H9 (cell line): ENCODE measurements around the gene ADARB2. TPM values are rescaled to one million over a fixed set of nuclear protein-coding genes. Genes with fewer than 3 reads are reported as not detected.

Experiments used
- DNase-seq: peaks from one replicate; pipeline ENCODE4 v3.0.0-alpha.2; 2017
- H2AFZ ChIP-seq: one replicate; pipeline ENCODE4 v1.6.1; 2013; ENCODE audit warnings: mild to moderate bottlenecking, low read length, control low read depth, moderate library complexity
- H2AK5ac ChIP-seq: 2 replicates; pipeline ENCODE4 v1.6.1; 2013; ENCODE audit warnings: low read length, control low read depth, mixed read lengths; ENCODE audit not compliant: insufficient read length
- H2BK120ac ChIP-seq: one replicate; pipeline ENCODE4 v1.6.1; 2013; ENCODE audit warnings: low read depth, mild to moderate bottlenecking, low read length, control low read depth, inconsistent platforms; ENCODE audit not compliant: poor library complexity, severe bottlenecking
- H2BK12ac ChIP-seq: 2 replicates; pipeline ENCODE4 v1.6.1; 2013; ENCODE audit warnings: low read length, control low read depth, mixed read lengths, low read depth; ENCODE audit not compliant: insufficient read length
- H2BK15ac ChIP-seq: 2 replicates; pipeline ENCODE4 v1.6.1; 2013; ENCODE audit warnings: low read depth, low read length, control low read depth
- H2BK20ac ChIP-seq: one replicate; pipeline ENCODE4 v1.6.1; 2013; ENCODE audit warnings: low read depth, mild to moderate bottlenecking, low read length, control low read depth, inconsistent platforms; ENCODE audit not compliant: poor library complexity, severe bottlenecking
- H2BK5ac ChIP-seq: 2 replicates; pipeline ENCODE4 v1.6.1; 2013; ENCODE audit warnings: low read length, control low read depth, mixed read lengths; ENCODE audit not compliant: insufficient read length
- H3K14ac ChIP-seq: 2 replicates; pipeline ENCODE4 v1.6.1; 2013; ENCODE audit warnings: low read length, control low read depth; ENCODE audit not compliant: insufficient read depth
- H3K18ac ChIP-seq: 2 replicates; pipeline ENCODE4 v1.6.1; 2013; ENCODE audit warnings: low read depth, mild to moderate bottlenecking, mixed read lengths, low read length, control low read depth; ENCODE audit not compliant: insufficient read length
- H3K23ac ChIP-seq: 2 replicates; pipeline ENCODE4 v1.6.1; 2013; ENCODE audit warnings: low read length, control low read depth, mixed read lengths, low read depth; ENCODE audit not compliant: insufficient read length
- H3K23me2 ChIP-seq: 2 replicates; pipeline ENCODE4 v1.6.1; 2013; ENCODE audit warnings: low read depth, mild to moderate bottlenecking, mixed read lengths, low read length, control low read depth; ENCODE audit not compliant: insufficient read length, poor library complexity, severe bottlenecking
- H3K27ac ChIP-seq: 2 replicates; pipeline ENCODE4 v1.5.1; 2013; ENCODE audit warnings: low read length, control low read depth, mixed read lengths, low read depth; ENCODE audit not compliant: insufficient read length
- H3K27me3 ChIP-seq: 2 replicates; pipeline ENCODE4 v1.6.1; 2013; ENCODE audit warnings: low read length, control low read depth, inconsistent platforms; ENCODE audit not compliant: insufficient read depth
- H3K4ac ChIP-seq: 2 replicates; pipeline ENCODE4 v1.6.1; 2013; ENCODE audit warnings: low read depth, mild to moderate bottlenecking, control low read depth, inconsistent platforms, low read length, moderate library complexity
- H3K4me1 ChIP-seq: 2 replicates; pipeline ENCODE4 v1.6.1; 2013; ENCODE audit warnings: low read length, control low read depth, inconsistent platforms; ENCODE audit not compliant: insufficient read depth
- H3K4me2 ChIP-seq: 2 replicates; pipeline ENCODE4 v1.6.1; 2013; ENCODE audit warnings: low read length, control low read depth, mixed read lengths; ENCODE audit not compliant: insufficient read length, insufficient read depth
- H3K56ac ChIP-seq: 2 replicates; pipeline ENCODE4 v1.6.1; 2013; ENCODE audit warnings: low read depth, mild to moderate bottlenecking, mixed read lengths, low read length, control low read depth; ENCODE audit not compliant: insufficient read length
- H3K79me1 ChIP-seq: 2 replicates; pipeline ENCODE4 v1.6.1; 2013; ENCODE audit warnings: low read depth, mild to moderate bottlenecking, moderate library complexity, low read length, control low read depth, inconsistent platforms; ENCODE audit not compliant: insufficient read depth, poor library complexity, severe bottlenecking
- H3K79me2 ChIP-seq: 2 replicates; pipeline ENCODE4 v1.6.1; 2013; ENCODE audit warnings: low read length, control low read depth, inconsistent platforms; ENCODE audit not compliant: insufficient read depth
- H3K9ac ChIP-seq: 2 replicates; pipeline ENCODE4 v1.6.1; 2013; ENCODE audit warnings: low read length, control low read depth, mixed read lengths; ENCODE audit not compliant: insufficient read length; ENCODE audit errors: extremely low read depth
- H3K9me3 ChIP-seq: one replicate; pipeline ENCODE4 v1.6.1; 2013; ENCODE audit warnings: low read depth, low read length, inconsistent platforms; ENCODE audit not compliant: control insufficient read depth
- H3T11ph ChIP-seq: one replicate; pipeline ENCODE4 v1.6.1; 2013; ENCODE audit warnings: mild to moderate bottlenecking, low read length, control low read depth, inconsistent platforms
- H4K20me1 ChIP-seq: one replicate; pipeline ENCODE4 v1.6.1; 2013; ENCODE audit not compliant: control insufficient read depth, insufficient read length, insufficient read depth
- H4K5ac ChIP-seq: 2 replicates; pipeline ENCODE4 v1.6.1; 2013; ENCODE audit warnings: low read depth, mild to moderate bottlenecking, mixed read lengths, low read length, control low read depth; ENCODE audit not compliant: insufficient read length
- H4K8ac ChIP-seq: replicated peaks from 2 replicates; pipeline ENCODE4 v1.6.1; 2013; ENCODE audit warnings: low read length, control low read depth, mixed read lengths, low read depth; ENCODE audit not compliant: insufficient read length
- H4K91ac ChIP-seq: 2 replicates; pipeline ENCODE4 v1.6.1; 2013; ENCODE audit warnings: low read depth, mild to moderate bottlenecking, moderate library complexity, mixed read lengths, low read length, control low read depth; ENCODE audit not compliant: insufficient read length
- H3K27ac Mint-ChIP-seq, 3 experiments: 2 replicates in 2 of 3; 3 replicates in 1 of 3; pipeline ENCODE4 v1.8.0; 2020 to 2021; ENCODE audit warnings: mixed read lengths in 3 of 3, mild to moderate bottlenecking in 1 of 3, moderate library complexity in 1 of 3
- H3K27me3 Mint-ChIP-seq: 2 replicates; pipeline ENCODE4 v1.8.0; 2021; ENCODE audit warnings: low read depth, mild to moderate bottlenecking, moderate library complexity, mixed read lengths
- H3K36me3 Mint-ChIP-seq, 3 experiments: 2 replicates in 2 of 3; 3 replicates in 1 of 3; pipeline ENCODE4 v1.8.0; 2020 to 2021; ENCODE audit warnings: low read depth in 3 of 3, mixed read lengths in 3 of 3; ENCODE audit not compliant: insufficient read depth in 1 of 3
- H3K4me1 Mint-ChIP-seq, 2 experiments: 2 replicates each; pipeline ENCODE4 v1.8.0; 2020; ENCODE audit warnings: mixed read lengths in 2 of 2
- H3K4me3 Mint-ChIP-seq, 2 experiments: 2 replicates in 1 of 2; 3 replicates in 1 of 2; pipeline ENCODE4 v1.8.0; 2020 to 2021; ENCODE audit warnings: mild to moderate bottlenecking in 2 of 2, mixed read lengths in 2 of 2, moderate library complexity in 1 of 2
- H3K9me3 Mint-ChIP-seq, 2 experiments: 2 replicates in 1 of 2; 3 replicates in 1 of 2; pipeline ENCODE4 v1.8.0; 2020; ENCODE audit warnings: mild to moderate bottlenecking in 2 of 2, mixed read lengths in 2 of 2, moderate library complexity in 1 of 2
- WGBS: extraction: QIAGEN DNeasy Blood & Tissue Kit; methylation state at CpG from one replicate; pipeline ENCODE4 v1.1.7; 2013; ENCODE audit warnings: missing lambda C conversion rate, low lambda C conversion rate, mixed read lengths; ENCODE audit not compliant: insufficient read length; ENCODE audit errors: extremely low coverage; 5-methylcytosine and 5-hydroxymethylcytosine counted together
- total RNA-seq: library from RNA; stranded (reverse); gene quantifications from 2 replicates; pipeline ENCODE4 v1.2.1, GENCODE V29; 2021
- TF ChIP-seq, protein P1 (sequence below): fragments of 200-600 bp; sonication (generic); conservative IDR thresholded peaks from 3 replicates; pipeline ENCODE4 v1.8.0; 2021; ENCODE audit warnings: antibody characterized with exemption, mild to moderate bottlenecking

The ADARB2 gene
- total RNA-seq, 1 experiment from 2014 or later, result 0.87 TPM

DNA sequence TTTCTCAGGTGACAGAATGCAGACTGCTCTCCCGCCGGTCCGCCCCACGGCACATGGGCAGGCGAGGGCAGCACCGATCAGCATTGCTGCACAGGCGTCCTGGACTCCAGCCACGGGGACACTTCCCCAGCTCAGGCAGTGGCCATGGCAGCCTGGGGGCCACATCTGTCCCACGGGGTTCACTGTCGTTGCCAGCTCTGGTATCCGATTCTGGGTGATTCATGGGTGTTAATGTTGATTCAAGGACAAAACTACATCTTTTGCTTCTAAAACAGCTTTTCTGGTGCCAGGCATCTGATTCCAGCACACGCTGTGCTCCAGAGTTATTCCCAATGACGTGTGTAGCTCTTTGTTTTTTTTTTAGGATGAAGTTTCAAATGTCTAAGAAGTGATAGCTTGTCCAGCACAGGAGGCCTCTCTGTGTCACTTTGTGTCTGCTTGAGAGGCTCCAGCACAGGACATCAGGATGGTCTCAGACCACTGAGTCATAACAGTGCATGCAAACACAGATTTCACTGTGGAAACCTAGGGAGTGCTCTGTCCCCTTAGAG, 463.1 kb downstream of the ADARB2 start:
- no peaks in the 10 kb centered on the region; the same call in 1 of the 2 replicates for H3K4me1 ChIP-seq
- no peak overlapping the region for H2BK5ac ChIP-seq
- H2BK15ac ChIP-seq, result no peak overlapping the region
- no peak overlapping the region for H2AK5ac ChIP-seq
- H3K18ac ChIP-seq, result no peak overlapping the region
- H3K4ac ChIP-seq, result no peak overlapping the region
- no peak overlapping the region for H2BK20ac ChIP-seq
- H3K14ac ChIP-seq, result no peak overlapping the region
- H3K56ac ChIP-seq, result no peak overlapping the region
- H3K23ac ChIP-seq, result no peak overlapping the region
- H4K8ac ChIP-seq, result no peak overlapping the region
- H3K36me3 Mint-ChIP-seq, result no peaks in the 10 kb centered on the region; a peak in 1 of 7 replicates
- peaks cover 6% of the 10 kb centered on the region for H3K27me3 Mint-ChIP-seq
- no peak overlapping the region for H4K91ac ChIP-seq
- H3K4me3 Mint-ChIP-seq, result no peak overlapping the region
- H2BK12ac ChIP-seq, result no peak overlapping the region
- H3K4me1 Mint-ChIP-seq, result peaks cover 2 to 5% of the 10 kb centered on the region in 2 experiments; a peak in 3 of 4 replicates
- TF ChIP-seq, protein P1, sequence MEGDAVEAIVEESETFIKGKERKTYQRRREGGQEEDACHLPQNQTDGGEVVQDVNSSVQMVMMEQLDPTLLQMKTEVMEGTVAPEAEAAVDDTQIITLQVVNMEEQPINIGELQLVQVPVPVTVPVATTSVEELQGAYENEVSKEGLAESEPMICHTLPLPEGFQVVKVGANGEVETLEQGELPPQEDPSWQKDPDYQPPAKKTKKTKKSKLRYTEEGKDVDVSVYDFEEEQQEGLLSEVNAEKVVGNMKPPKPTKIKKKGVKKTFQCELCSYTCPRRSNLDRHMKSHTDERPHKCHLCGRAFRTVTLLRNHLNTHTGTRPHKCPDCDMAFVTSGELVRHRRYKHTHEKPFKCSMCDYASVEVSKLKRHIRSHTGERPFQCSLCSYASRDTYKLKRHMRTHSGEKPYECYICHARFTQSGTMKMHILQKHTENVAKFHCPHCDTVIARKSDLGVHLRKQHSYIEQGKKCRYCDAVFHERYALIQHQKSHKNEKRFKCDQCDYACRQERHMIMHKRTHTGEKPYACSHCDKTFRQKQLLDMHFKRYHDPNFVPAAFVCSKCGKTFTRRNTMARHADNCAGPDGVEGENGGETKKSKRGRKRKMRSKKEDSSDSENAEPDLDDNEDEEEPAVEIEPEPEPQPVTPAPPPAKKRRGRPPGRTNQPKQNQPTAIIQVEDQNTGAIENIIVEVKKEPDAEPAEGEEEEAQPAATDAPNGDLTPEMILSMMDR, result no peak
- no peak overlapping the region for H2BK120ac ChIP-seq
- H2AFZ ChIP-seq, result no peak overlapping the region
- DNase-seq, result no peak
- peaks cover 2% of the 10 kb centered on the region for H3K23me2 ChIP-seq
- H4K5ac ChIP-seq, result no peak overlapping the region
- H3K27ac ChIP-seq, result no peak overlapping the region
- no peaks in the 10 kb centered on the region for H3K9me3 ChIP-seq
- no CpG with 5 or more reads among the region's 13 CpGs for WGBS
- H3K4me2 ChIP-seq, result no peak overlapping the region
- no peak overlapping the region for H3T11ph ChIP-seq
- no peaks in the 10 kb centered on the region for H3K79me1 ChIP-seq
- H4K20me1 ChIP-seq, result no peaks in the 10 kb centered on the region
- H3K79me2 ChIP-seq, result no peaks in the 10 kb centered on the region
- peaks cover 0 to 2% of the 10 kb centered on the region in 2 experiments; a peak in 2 of 5 replicates for H3K9me3 Mint-ChIP-seq
- H3K27ac Mint-ChIP-seq, result no peak overlapping the region
- no peak overlapping the region for H3K9ac ChIP-seq
- H3K27me3 ChIP-seq, result no peaks in the 10 kb centered on the region
